ENCODE results near the gene BACE1-AS. TPM values are rescaled to one million over a fixed set of nuclear protein-coding genes. Genes with fewer than 3 reads are reported as not detected.

Gene BACE1-AS
- total RNA-seq, 3 donors from 2014 or later (not counting 1 experiment from before 2014, with no cell fraction given) = 2.1 to 4.1 (median 2.4) TPM

DNA sequence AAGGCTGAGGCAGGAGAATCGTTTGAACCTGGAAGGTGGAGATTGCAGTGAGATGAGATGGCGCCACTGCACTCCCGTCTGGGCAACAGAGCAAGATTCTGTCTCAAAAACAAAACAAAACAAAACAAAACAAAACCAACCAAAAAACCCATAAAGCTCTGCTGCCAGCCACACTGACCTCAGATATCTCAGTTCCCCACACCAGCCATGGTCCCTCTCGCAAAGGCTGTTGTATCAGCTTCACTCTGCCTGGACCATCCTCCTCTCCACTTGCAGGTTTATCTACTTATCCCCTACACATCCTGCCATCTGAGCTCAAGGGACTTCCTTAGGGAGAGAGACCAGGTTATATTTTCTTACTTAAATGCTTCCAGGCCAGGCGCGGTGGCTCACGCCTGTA is 11.1 kb downstream of the BACE1-AS start:
- Mint-ChIP-seq H3K4me1 (no peaks in the 10 kb centered on the region), H3K36me3 (no peaks in the 10 kb centered on the region), H3K27ac (no peak overlapping the region), H3K27me3 (ENCODE audit: low read depth in 2 of 2) (peaks cover 0 to 3% of the 10 kb centered on the region in 2 donors), H3K9me3 (no peaks in the 10 kb centered on the region), H3K4me3 (no peak overlapping the region)
- intact Hi-C loops (cut with micrococcal nuclease) = no loop called here
- ATAC-seq = no peak
- Histone ChIP-seq H3K9me3 (ENCODE audit: control insufficient read depth, insufficient read depth, low read length) (no peaks in the 10 kb centered on the region), H3K4me3 (ENCODE audit: low read length) (no peak overlapping the region), H3K27ac (ENCODE audit: low read length) (no peak overlapping the region), H3K27me3 (ENCODE audit: control insufficient read depth, insufficient read depth, low read length) (no peaks in the 10 kb centered on the region), H3K4me1 (ENCODE audit: control insufficient read depth, insufficient read depth, low read length) (no peaks in the 10 kb centered on the region), H3K36me3 (ENCODE audit: control insufficient read depth, insufficient read depth, low read length) (no peaks in the 10 kb centered on the region)
- WGBS (ENCODE audit: insufficient coverage) = 74% methylated on average over 6 of the region's 7 CpGs
- no peak for TF ChIP-seq CTCF (IDR thresholded peaks at IDR 0.05)
- DNase-seq = no peak

DNA sequence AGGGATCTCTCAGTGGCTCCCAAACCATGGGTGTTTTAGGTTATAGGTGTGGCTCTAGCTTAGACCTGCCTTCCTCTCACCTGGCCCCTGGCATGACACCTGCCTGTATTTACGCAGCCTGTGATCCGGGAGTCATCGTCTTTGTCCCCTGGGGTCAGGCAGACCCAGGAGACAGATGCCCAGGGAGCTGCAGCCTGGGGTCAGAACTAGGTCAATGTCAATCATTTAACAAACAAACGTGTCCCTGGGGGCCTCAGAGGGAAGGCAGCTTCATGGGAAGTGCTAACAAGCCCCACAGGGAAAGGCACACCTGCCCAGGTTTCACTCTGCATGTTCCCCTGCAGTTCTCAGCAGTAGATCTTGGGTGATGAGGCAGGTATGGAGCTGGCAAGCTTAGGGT is 12.0 kb downstream of the BACE1-AS start:
- H3K4me1 ChIP-seq (ENCODE audit: control insufficient read depth, insufficient read depth, low read length) = no peaks in the 10 kb centered on the region
- no peaks in the 10 kb centered on the region for H3K36me3 ChIP-seq (ENCODE audit: control insufficient read depth, insufficient read depth, low read length)
- Mint-ChIP-seq H3K27ac (no peak overlapping the region), H3K27me3 (ENCODE audit: low read depth in 2 of 2) (peaks cover 0 to 5% of the 10 kb centered on the region in 2 donors), H3K9me3 (no peaks in the 10 kb centered on the region), H3K4me1 (no peaks in the 10 kb centered on the region), H3K4me3 (no peak overlapping the region), H3K36me3 (no peaks in the 10 kb centered on the region)
- no peaks in the 10 kb centered on the region for H3K27me3 ChIP-seq (ENCODE audit: control insufficient read depth, insufficient read depth, low read length)
- WGBS (ENCODE audit: insufficient coverage) = 78% methylated on average over 4 of the region's 4 CpGs
- H3K4me3 ChIP-seq (ENCODE audit: low read length) = no peak overlapping the region
- no peaks in the 10 kb centered on the region for H3K9me3 ChIP-seq (ENCODE audit: control insufficient read depth, insufficient read depth, low read length)
- DNase-seq (no peak), ATAC-seq (no peak)
- TF ChIP-seq CTCF (IDR thresholded peaks at IDR 0.05) = no peak
- intact Hi-C loops (cut with micrococcal nuclease) = no loop called here
- H3K27ac ChIP-seq (ENCODE audit: low read length) = no peak overlapping the region

DNA sequence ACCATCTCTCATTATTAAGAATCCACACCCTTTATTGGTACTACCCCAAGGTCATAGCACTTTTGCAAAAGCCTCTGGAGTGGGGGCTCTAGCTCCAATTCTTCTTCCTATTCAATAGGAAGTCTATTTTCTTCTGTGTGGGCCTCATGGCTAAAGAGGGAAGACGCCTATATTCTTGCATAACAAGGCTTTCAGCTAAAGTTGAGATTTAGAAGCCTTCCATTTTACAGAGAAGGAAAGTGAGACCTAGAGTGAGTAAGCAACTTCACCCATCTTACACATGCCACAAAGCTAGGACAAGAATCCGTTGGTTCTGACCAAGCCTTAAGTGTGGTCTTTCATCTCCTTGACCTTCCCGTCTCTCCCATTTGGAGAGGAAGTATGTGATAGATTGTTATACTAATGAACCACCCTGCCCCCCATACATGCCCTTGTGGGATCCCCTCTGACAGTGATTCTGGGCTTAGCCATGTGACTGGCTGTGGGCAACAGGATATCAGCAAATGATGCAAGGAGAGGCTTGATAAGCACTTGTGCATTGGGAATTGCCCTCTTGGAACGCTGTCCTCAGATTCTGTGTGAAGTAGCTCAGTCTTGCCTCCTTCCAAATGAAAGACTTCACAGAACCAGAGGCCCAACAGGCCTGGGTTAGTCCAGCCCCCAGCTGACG is 12.6 kb downstream of the BACE1-AS start:
- Histone ChIP-seq H3K4me3 (ENCODE audit: low read length) (no peak overlapping the region), H3K27ac (ENCODE audit: low read length) (no peak overlapping the region), H3K4me1 (ENCODE audit: control insufficient read depth, insufficient read depth, low read length) (no peaks in the 10 kb centered on the region), H3K9me3 (ENCODE audit: control insufficient read depth, insufficient read depth, low read length) (no peaks in the 10 kb centered on the region), H3K27me3 (ENCODE audit: control insufficient read depth, insufficient read depth, low read length) (no peaks in the 10 kb centered on the region), H3K36me3 (ENCODE audit: control insufficient read depth, insufficient read depth, low read length) (no peaks in the 10 kb centered on the region)
- no peak for DNase-seq
- no peaks in the 10 kb centered on the region for H3K9me3 Mint-ChIP-seq
- intact Hi-C loops (cut with micrococcal nuclease) = no loop called here
- no peak for TF ChIP-seq CTCF (IDR thresholded peaks at IDR 0.05)
- peaks cover under 1 to 7% of the 10 kb centered on the region in 2 donors for H3K27me3 Mint-ChIP-seq (ENCODE audit: low read depth in 2 of 2)
- no peaks in the 10 kb centered on the region for H3K36me3 Mint-ChIP-seq
- no peak overlapping the region for H3K4me3 Mint-ChIP-seq
- ATAC-seq = no peak
- H3K27ac Mint-ChIP-seq = no peak overlapping the region
- WGBS (ENCODE audit: insufficient coverage) = 80% methylated on average over 2 of the region's 5 CpGs
- H3K4me1 Mint-ChIP-seq = no peaks in the 10 kb centered on the region

- Histone ChIP-seq H3K36me3 (ENCODE audit: control insufficient read depth, insufficient read depth, low read length) (no peaks in the 10 kb centered on the region), H3K9me3 (ENCODE audit: control insufficient read depth, insufficient read depth, low read length) (no peaks in the 10 kb centered on the region), H3K4me3 (ENCODE audit: low read length) (no peak overlapping the region), H3K27me3 (ENCODE audit: control insufficient read depth, insufficient read depth, low read length) (no peaks in the 10 kb centered on the region), H3K4me1 (ENCODE audit: control insufficient read depth, insufficient read depth, low read length) (no peaks in the 10 kb centered on the region), H3K27ac (ENCODE audit: low read length) (no peak overlapping the region)
- no peaks in the 10 kb centered on the region for H3K4me1 Mint-ChIP-seq
- DNase-seq = no peak
- WGBS (ENCODE audit: insufficient coverage) = 91% methylated on average over 3 of the region's 3 CpGs
- TF ChIP-seq CTCF (IDR thresholded peaks at IDR 0.05) = no peak
- H3K9me3 Mint-ChIP-seq = no peaks in the 10 kb centered on the region
- no peak for ATAC-seq
- intact Hi-C loops (cut with micrococcal nuclease) = no loop called here
- H3K27ac Mint-ChIP-seq = no peak overlapping the region
- no peaks in the 10 kb centered on the region for H3K36me3 Mint-ChIP-seq
- no peak overlapping the region for H3K4me3 Mint-ChIP-seq
- peaks cover 9 to 14% of the 10 kb centered on the region in 2 donors for H3K27me3 Mint-ChIP-seq (ENCODE audit: low read depth in 2 of 2)
Measured at GRCh38 chr11:117305145-117305544, 14.0 kb downstream of the BACE1-AS start.
